Stimulated activated effector memory CD8-positive, alpha-beta T cell treated with anti-CD3 and anti-CD28 coated beads, Interleukin-12 subunit alpha, Interleukin-12 subunit beta, amount 100 ng/mL, for 72 hours (primary cell): ENCODE measurements around the gene SRBD1.
A peak's percentile ranks its signal among the peaks of the same experiment; 100 is the strongest.

Experiments
- ATAC-seq: fragments of 150-1000 bp; cut with Tn5 transposase; 2 replicates; pipeline ENCODE4 v1.10.0; 2021
- DNase-seq, 2 donors: peaks; one replicate each; pipeline ENCODE4 v3.0.0; 2021 to 2022; ENCODE audit warnings: low spot score in 2 of 2
- H3K27ac Mint-ChIP-seq: one replicate; pipeline ENCODE4 v1.8.0; 2022; ENCODE audit warnings: mild to moderate bottlenecking, mixed read lengths
- H3K36me3 Mint-ChIP-seq: one replicate; pipeline ENCODE4 v1.8.0; 2022; ENCODE audit warnings: mild to moderate bottlenecking, mixed read lengths
- H3K4me1 Mint-ChIP-seq: one replicate; pipeline ENCODE4 v1.8.0; 2022; ENCODE audit warnings: mixed read lengths
- H3K4me3 Mint-ChIP-seq: one replicate; pipeline ENCODE4 v1.8.0; 2022; ENCODE audit warnings: mild to moderate bottlenecking, mixed read lengths
- H3K9me3 Mint-ChIP-seq: one replicate; pipeline ENCODE4 v1.8.0; 2022; ENCODE audit warnings: mixed read lengths

SRBD1 gene

DNA sequence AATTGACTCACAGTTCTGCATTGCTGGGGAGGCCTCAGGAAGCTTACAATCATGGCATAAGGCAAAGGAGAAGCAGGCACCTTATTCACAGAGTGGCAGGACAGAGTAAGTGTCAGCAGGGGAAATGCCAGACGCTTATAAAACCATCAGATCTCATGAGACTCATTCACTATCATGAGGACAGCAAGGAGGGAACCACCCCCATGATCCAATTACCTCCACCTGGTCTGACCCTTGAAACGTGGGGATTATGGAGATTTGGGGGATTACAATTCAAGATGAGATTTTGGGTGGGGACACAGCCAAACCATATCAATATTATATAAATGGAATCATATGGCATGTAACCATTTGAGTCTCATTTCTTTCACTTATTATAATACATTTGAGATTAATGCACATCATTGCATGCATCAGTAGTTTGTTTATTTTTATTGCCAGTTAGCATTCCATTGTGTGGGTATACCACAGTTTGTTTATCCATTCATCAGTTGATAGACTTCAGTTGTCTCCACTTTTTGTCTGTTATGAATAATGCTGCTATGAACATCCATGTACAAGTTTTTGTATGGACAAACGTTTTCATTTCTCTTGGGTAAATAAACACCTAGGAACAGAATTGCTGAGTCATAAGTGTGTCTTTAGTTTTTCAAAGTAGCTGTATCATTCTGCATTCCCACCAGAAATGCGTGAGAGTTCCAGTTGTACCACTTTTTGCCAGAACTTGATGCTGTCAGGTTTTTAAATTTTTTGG, 5.8 kb upstream of the SRBD1 start:
- H3K9me3 Mint-ChIP-seq = no peaks in the 10 kb centered on the region
- DNase-seq = no peak
- H3K4me1 Mint-ChIP-seq = no peaks in the 10 kb centered on the region
- H3K4me3 Mint-ChIP-seq = no peak overlapping the region
- H3K36me3 Mint-ChIP-seq = no peaks in the 10 kb centered on the region
- no peak overlapping the region for H3K27ac Mint-ChIP-seq
- no peak for ATAC-seq

DNA sequence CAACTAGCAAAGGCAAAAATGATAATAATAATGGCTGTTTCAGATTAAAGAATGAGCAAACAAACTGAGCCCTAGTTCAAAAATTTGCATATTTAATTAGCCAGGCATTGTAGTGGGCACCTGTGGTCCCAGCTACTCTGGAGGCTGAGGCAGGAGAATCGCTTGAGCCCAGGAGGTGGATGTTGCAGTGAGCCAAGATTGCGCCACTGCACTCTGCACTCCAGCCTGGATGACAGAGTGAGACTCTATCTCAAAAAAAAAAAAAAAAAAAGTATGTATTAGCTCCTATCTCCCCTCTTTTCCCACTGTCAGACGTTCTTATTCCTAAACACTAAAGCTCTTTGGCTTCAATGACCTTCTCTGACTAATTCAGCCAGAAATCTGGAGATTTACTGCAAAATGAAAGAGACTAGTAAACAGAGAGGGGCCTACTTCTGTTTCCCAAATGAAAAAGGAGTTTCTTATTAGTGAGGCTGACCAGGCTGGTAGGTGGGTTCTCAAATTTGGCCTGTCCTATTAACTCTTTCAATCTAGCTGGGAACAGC, 3.9 kb upstream of the SRBD1 start:
- DNase-seq = no peak
- peaks cover 9% of the 10 kb centered on the region for H3K36me3 Mint-ChIP-seq
- no peak overlapping the region for H3K4me3 Mint-ChIP-seq
- H3K4me1 Mint-ChIP-seq = peaks cover 3% of the 10 kb centered on the region
- H3K9me3 Mint-ChIP-seq = no peaks in the 10 kb centered on the region
- ATAC-seq = no peak
- no peak overlapping the region for H3K27ac Mint-ChIP-seq

DNA sequence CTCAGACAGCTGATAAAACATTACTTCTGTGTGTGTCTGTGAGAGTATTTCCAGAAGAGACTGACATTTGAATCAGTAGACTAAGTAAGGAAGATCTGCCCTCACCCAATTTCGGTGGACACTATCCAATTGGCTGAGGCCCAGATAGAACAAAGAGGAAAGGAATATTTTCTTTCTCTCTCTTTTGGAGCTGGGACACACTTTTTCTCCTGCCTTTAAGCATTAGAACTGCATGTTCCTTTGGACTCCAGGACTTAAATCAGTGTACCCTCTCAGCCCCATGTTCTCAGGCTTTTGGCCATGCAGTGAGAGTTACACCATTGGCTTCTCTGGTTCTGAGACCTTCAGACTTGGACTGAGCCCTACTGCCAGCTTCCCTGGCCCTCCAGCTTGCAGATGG, 3.3 kb upstream of the SRBD1 start:
- peaks cover 9% of the 10 kb centered on the region for H3K4me1 Mint-ChIP-seq
- no peak overlapping the region for H3K27ac Mint-ChIP-seq
- ATAC-seq (no peak), DNase-seq (no peak)
- no peak overlapping the region for H3K4me3 Mint-ChIP-seq
- no peaks in the 10 kb centered on the region for H3K9me3 Mint-ChIP-seq
- peaks cover 9% of the 10 kb centered on the region for H3K36me3 Mint-ChIP-seq

DNA sequence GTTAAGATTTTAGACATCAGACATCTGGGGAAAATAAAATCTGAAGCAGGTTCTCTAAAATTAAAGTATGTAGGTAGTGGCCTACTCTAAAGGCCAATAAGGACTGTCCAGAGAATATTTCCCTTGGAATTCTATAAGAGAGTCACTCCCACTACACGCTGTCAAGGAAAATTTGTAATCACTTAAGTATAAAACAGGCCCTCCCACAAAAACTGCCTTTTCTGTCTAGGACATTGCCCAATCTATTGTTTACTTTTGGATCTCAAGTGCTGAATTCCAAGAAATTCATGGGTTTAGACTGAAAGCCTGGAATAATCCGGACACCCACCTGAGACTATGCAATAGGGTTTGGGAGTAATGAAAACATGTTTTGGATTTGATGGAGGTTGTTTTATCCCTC, 1.7 kb upstream of the SRBD1 start:
- H3K27ac Mint-ChIP-seq = no peak overlapping the region
- H3K4me1 Mint-ChIP-seq = peaks cover 14% of the 10 kb centered on the region
- no peak overlapping the region for H3K4me3 Mint-ChIP-seq
- peaks cover 9% of the 10 kb centered on the region for H3K36me3 Mint-ChIP-seq
- DNase-seq (no peak), ATAC-seq (no peak)
- no peaks in the 10 kb centered on the region for H3K9me3 Mint-ChIP-seq

DNA sequence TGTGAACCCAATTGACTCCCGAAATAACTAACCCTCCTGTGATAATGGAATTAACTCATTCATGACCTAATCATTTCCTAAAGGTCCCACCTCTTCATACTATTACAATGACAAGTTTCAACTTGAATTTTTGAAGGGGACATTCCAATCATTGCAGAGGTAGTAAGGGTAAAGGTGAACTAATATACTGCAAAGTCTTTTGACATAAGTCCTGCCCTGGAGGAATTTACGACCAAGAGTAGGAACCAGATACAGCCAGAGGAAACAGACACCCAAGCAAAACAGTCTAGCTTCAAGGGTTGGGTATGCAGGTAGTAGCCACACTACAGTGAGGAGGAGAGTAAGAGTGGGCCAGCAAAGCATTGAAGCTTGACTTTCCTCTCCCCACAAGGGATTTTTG, 1.2 kb upstream of the SRBD1 start:
- DNase-seq (no peak), ATAC-seq (no peak)
- Mint-ChIP-seq H3K36me3 (peaks cover 9% of the 10 kb centered on the region), H3K27ac (no peak overlapping the region), H3K4me1 (peaks cover 14% of the 10 kb centered on the region), H3K9me3 (no peaks in the 10 kb centered on the region), H3K4me3 (no peak overlapping the region)

DNA sequence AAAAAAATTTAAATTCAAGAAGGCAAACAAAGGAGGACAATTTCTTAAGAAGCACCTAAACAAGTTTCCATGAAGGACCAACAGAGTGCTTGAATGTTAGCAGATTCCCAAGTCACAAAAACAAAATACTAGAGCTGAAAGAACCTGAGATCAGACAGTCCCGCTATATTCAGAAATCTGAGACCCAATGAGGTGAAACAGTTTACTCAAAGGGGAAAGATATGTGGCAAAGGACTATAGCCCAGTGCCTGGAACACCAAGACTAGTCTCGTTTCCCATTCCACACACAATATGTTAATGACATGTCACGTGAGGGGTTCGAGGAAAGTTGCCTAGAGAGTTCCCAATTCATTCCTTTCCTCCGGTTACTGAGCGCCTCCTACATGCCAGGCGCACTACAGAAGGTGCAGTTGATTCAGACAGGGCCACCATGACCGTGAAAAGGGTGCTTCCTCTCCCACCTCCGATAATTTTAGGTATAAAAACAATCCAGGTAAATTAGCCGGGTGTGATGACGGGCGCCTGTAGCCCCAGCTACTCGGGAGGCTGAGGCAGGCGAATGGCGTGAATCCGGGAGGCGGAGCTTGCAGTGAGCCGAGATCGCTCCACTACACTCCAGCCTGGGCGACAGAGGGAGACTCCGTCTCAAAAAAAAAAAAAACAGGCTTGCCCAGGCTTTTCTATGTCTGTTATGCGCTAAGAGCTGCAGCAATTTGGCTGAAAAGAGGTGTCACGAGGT, 617 bp downstream of the SRBD1 start:
- Mint-ChIP-seq H3K27ac (peak overlapping the region; percentile 97), H3K4me3 (peak overlapping the region; percentile 92), H3K9me3 (no peaks in the 10 kb centered on the region), H3K36me3 (peaks cover 9% of the 10 kb centered on the region), H3K4me1 (peaks cover 14% of the 10 kb centered on the region)
- peak; percentile 80 for ATAC-seq
- peak in 1 of 2 donors; percentile 15 for DNase-seq

DNA sequence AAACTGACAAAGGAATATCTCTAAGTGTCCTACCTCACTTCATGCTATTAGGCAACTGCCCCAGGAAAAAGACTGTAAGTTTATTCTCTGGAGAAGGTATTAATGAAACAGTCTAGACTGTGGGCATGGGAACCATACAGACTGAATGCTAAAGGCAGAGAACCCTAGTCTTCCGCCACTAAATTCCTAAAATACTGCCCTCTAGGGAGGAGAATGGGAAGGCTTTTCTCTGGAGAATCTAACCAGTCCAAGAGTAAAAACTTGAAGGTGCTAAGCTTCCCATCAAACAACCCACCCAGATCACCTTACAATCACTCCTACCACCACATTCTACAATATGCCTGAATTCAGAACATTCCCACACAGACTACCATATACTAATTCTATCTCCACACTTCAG, 3.4 kb downstream of the SRBD1 start:
- DNase-seq (no peak), ATAC-seq (no peak)
- peaks cover 9% of the 10 kb centered on the region for H3K36me3 Mint-ChIP-seq
- peaks cover 14% of the 10 kb centered on the region for H3K4me1 Mint-ChIP-seq
- H3K9me3 Mint-ChIP-seq = no peaks in the 10 kb centered on the region
- H3K27ac Mint-ChIP-seq = no peak overlapping the region
- no peak overlapping the region for H3K4me3 Mint-ChIP-seq

DNA sequence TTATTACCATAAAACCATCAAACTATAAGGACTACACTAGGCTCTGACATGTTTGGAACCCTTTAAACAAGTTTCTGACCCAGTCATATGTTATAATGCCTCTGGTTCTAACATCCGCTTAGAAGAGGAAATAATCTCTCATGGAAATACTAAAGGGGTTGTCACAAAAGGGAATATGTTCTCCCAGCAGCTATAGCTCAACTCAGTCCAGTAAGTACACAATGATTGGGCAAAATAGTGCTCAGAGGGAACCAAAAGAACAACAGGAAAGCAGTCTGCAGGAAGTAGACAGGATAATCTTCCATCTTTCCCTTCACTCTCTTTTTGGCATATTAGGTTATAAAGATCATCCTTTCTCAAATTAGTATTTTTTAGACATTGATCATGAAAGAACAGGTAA, 4.3 kb downstream of the SRBD1 start:
- Mint-ChIP-seq H3K9me3 (no peaks in the 10 kb centered on the region), H3K4me1 (peaks cover 14% of the 10 kb centered on the region), H3K4me3 (no peak overlapping the region), H3K27ac (no peak overlapping the region), H3K36me3 (peaks cover 12% of the 10 kb centered on the region)
- DNase-seq (no peak), ATAC-seq (no peak)

DNA sequence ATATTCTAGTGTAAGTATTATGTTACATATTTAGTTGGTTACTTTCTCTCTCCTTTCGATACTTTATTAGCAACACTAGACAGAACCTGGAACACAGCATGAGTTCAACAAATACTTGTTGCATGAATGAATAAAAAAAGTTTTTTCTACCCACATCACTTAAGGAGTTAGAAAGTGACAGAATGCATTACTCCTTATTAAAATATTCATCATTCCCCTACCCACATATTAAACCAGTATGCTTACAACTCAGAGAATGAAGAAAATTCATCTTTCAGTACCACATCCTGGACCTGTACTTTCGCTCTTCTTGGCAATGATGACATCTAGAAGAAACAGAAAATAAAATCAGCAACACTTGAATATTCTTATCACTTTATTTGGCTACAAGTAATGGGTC, 6.0 kb downstream of the SRBD1 start:
- ATAC-seq (no peak), DNase-seq (no peak)
- peaks cover 12% of the 10 kb centered on the region for H3K4me1 Mint-ChIP-seq
- H3K9me3 Mint-ChIP-seq = no peaks in the 10 kb centered on the region
- peaks cover 20% of the 10 kb centered on the region for H3K36me3 Mint-ChIP-seq
- H3K27ac Mint-ChIP-seq = no peak overlapping the region
- no peak overlapping the region for H3K4me3 Mint-ChIP-seq

DNA sequence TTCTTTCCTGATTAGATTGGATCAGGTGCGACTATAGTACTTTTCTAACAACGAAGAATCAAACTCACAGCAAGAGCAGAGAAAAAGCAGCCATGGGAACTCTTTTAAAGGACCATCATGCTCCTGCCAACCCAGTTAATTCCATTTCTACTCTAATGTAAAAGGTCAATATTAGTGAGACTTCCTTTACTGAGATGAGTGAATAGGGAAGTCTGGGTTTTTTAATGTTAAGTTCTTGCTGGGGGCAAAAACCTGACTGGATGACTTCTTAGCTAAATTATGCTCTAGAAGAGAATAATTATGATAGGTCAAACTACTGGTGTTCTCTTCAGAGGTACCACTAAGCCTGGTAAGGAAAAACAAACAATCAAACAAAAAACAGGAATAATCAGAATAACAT, 8.4 kb downstream of the SRBD1 start:
- Mint-ChIP-seq H3K36me3 (peaks cover 45% of the 10 kb centered on the region), H3K9me3 (no peaks in the 10 kb centered on the region), H3K4me3 (no peak overlapping the region), H3K27ac (no peak overlapping the region), H3K4me1 (no peaks in the 10 kb centered on the region)
- ATAC-seq = no peak
- DNase-seq = no peak

DNA sequence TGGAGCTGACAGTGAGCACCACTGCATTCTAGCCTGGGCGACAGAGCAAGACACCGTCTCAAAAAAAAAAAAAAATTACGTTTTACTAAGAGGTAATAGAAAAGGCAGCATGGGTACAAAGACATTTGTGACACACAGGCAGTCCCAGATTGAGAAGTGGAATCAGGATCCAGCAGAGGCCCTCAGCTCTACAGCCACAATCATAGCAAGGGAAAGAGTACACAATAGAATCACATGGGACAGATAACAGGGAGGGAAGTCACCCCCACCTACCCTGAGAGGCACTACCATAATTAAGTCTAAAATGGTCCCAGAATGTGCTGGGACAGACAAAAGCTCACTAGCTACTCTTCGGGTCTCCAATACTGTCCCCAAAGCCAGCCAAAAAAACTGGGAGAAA, 12.5 kb downstream of the SRBD1 start:
- DNase-seq = no peak
- peaks cover 69% of the 10 kb centered on the region for H3K36me3 Mint-ChIP-seq
- no peak for ATAC-seq
- H3K4me3 Mint-ChIP-seq = no peak overlapping the region
- no peak overlapping the region for H3K27ac Mint-ChIP-seq
- no peaks in the 10 kb centered on the region for H3K9me3 Mint-ChIP-seq
- H3K4me1 Mint-ChIP-seq = no peaks in the 10 kb centered on the region

DNA sequence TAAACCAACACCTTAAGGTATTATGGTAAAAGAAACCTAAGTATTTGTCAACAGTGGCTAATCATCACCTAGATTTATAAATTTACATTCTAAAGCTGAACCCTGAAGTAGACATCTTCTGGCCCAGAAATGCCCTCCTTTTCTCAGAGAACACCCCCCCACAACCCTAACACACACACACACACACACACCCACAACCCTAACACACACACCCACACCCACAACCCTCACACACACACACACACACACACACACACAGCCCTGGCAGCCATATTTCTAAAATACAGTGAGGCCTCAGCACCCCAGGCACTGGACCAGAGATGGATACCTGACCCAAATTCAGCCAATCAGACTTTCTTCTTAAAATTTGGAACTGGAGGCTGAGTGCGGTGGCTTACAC, 14.3 kb downstream of the SRBD1 start:
- DNase-seq (no peak), ATAC-seq (no peak)
- H3K4me1 Mint-ChIP-seq = no peaks in the 10 kb centered on the region
- H3K4me3 Mint-ChIP-seq = no peak overlapping the region
- H3K36me3 Mint-ChIP-seq = peaks cover 66% of the 10 kb centered on the region
- H3K27ac Mint-ChIP-seq = no peak overlapping the region
- no peaks in the 10 kb centered on the region for H3K9me3 Mint-ChIP-seq

DNA sequence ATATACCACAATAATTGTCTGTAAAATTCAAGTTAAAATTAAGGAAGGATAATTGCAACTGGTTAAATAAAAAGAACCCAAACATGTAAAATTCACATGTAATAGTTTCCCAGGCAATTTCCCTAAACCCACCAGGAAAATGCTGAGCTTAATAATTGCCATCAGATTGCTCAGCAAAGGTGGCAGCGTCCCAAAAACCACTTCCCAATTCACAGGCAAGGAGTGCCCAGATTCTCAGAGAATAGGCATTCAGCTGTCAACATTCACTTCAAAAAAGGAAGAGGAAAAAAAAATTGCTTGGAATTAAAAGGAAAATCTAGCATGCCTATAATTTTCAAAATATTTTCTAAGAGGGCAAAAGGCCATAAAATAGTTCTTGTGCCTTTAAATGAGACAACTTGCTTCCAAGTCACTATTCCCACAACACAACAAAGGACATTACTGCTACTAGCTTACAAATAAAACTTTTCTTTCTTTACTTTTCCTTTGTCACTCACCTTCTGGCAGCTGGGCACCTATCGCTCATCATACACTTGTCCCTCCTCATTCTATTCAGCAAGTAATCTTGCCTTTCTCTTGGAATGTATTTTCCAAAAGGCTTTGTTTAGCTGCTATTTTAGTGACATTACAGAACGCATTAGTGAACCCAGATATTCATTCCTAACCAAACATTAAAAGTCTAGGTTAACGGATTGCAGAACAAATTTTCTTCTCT, 15.2 kb downstream of the SRBD1 start:
- no peak for DNase-seq

DNA sequence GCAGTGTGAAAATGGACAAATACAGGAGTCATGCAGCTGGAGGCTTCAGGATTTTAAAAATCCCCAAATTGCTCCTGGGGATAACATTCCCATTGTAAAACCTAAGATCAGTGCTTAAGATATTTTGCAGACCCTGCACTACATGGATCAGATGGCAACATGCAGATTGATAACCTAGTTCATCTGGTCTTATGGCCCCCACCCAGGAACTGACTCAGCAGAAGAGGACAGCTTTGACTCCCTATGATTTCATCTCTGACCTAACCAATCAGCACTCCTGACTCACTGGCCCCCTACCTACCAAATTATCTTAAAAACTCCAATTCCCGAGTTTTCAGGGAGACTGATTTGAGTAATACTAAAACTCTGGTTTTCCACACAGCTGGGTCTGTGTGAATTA, 20.0 kb downstream of the SRBD1 start:
- H3K36me3 Mint-ChIP-seq = peaks cover 9% of the 10 kb centered on the region
- no peak for DNase-seq
- H3K4me1 Mint-ChIP-seq = peaks cover 17% of the 10 kb centered on the region
- no peak overlapping the region for H3K27ac Mint-ChIP-seq
- no peak overlapping the region for H3K4me3 Mint-ChIP-seq
- no peak for ATAC-seq
- no peaks in the 10 kb centered on the region for H3K9me3 Mint-ChIP-seq

More for the DNA sequence above, 15.2 kb downstream of the SRBD1 start:
- Mint-ChIP-seq H3K27ac (no peak overlapping the region), H3K4me3 (no peak overlapping the region), H3K9me3 (no peaks in the 10 kb centered on the region), H3K4me1 (peaks cover 6% of the 10 kb centered on the region), H3K36me3 (peaks cover 57% of the 10 kb centered on the region)
- no peak for ATAC-seq

DNA sequence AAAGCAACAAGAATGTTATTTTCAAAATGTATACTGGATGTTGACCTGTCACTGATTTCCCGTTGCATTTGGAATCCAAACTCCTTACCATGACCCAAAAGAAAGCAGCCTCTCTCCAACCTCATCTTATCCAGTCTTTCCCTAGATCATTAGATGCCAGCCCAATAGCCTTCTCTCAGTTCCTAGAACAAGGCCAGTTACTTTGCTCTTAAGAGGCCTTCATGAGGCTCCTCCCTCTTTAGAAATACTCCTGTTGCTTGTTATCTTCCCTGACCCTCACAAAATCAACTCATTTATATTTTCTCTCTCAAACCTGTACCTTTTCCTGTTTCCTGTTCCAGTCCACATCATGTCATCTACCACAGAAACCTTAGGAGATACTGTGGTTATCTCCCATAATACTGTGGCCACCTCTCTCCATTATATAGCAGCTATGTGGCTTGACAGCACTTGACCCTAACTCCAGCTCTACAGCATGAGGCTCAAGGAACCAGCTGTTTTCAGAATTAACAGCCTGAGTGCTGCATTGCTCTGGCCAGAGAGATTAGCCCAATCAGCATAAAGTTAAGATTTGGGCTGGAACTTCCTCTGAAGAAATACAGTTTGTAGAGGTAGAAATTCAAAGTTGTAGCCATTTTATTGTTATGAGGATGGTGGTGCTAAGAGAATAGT, 22.8 kb downstream of the SRBD1 start:
- no peak overlapping the region for H3K4me3 Mint-ChIP-seq
- DNase-seq (no peak), ATAC-seq (no peak)
- H3K4me1 Mint-ChIP-seq = peaks cover 17% of the 10 kb centered on the region
- no peak overlapping the region for H3K27ac Mint-ChIP-seq
- H3K36me3 Mint-ChIP-seq = no peaks in the 10 kb centered on the region
- H3K9me3 Mint-ChIP-seq = no peaks in the 10 kb centered on the region
